Activated naive CD8-positive, alpha-beta T cell treated with anti-CD3 and anti-CD28 coated beads, Interleukin-2, amount 10 ng/mL, durations not matched to agents 7 days and 5 days (primary cell): ENCODE measurements around the gene CCDC152. TPM values are rescaled to one million over a fixed set of nuclear protein-coding genes. Genes with fewer than 3 reads are reported as not detected.

Experiments
- total RNA-seq, 2 experiments: library from RNA; stranded (reverse); gene quantifications; one replicate each; pipeline ENCODE4 v1.2.3, GENCODE V29; 2021

CCDC152 gene
- total RNA-seq, 2 experiments from 2014 or later: 8.9 to 10.3 TPM

Other genes with a start within 250 kb of the CCDC152 start
- 1 to 10 TPM in 1 of 2 experiments, under 1 TPM in 1; 0.83 to 1.1 TPM for gene SELENOP, start 55.1 kb downstream of the CCDC152 start, total RNA-seq